C4-2B (cell line): Measurements from ENCODE around the gene CUL4B.

Source experiments
- H3K27ac ChIP-seq: fragments of 450-650 bp; 2 replicates; pipeline ENCODE4 v1.5.1; 2017
- ZFX ChIP-seq: fragments of 450-650 bp; IDR thresholded peaks from 2 replicates; pipeline ENCODE4 v1.6.1; 2017
- TF ChIP-seq, protein P1 (sequence below): fragments of 450-650 bp; conservative IDR thresholded peaks from 2 replicates; pipeline ENCODE4 v1.5.1; 2017; ENCODE audit warnings: mild to moderate bottlenecking

The CUL4B gene

DNA sequence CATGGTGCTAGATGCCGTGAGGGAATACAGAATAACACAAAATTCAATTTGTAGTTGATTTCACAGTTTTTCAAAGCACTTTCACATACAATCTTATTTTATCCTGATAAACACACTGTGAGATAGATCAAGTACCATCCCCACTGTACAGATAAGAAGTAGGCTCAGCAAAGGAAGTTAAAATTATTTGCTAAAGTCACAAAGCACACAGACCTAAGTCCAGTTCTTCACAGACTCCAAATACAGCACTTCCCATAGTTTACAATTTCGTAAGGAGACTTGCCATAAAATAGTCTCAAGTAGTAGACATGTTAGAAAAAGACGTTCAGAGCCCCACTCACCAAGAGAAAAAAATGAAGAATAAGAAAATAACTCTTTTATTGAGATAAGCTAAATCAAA, 7.8 kb upstream of the CUL4B start:
- no peak for TF ChIP-seq ZFX
- TF ChIP-seq, protein P1, sequence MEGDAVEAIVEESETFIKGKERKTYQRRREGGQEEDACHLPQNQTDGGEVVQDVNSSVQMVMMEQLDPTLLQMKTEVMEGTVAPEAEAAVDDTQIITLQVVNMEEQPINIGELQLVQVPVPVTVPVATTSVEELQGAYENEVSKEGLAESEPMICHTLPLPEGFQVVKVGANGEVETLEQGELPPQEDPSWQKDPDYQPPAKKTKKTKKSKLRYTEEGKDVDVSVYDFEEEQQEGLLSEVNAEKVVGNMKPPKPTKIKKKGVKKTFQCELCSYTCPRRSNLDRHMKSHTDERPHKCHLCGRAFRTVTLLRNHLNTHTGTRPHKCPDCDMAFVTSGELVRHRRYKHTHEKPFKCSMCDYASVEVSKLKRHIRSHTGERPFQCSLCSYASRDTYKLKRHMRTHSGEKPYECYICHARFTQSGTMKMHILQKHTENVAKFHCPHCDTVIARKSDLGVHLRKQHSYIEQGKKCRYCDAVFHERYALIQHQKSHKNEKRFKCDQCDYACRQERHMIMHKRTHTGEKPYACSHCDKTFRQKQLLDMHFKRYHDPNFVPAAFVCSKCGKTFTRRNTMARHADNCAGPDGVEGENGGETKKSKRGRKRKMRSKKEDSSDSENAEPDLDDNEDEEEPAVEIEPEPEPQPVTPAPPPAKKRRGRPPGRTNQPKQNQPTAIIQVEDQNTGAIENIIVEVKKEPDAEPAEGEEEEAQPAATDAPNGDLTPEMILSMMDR, result no peak
- H3K27ac ChIP-seq, result no peak overlapping the region

DNA sequence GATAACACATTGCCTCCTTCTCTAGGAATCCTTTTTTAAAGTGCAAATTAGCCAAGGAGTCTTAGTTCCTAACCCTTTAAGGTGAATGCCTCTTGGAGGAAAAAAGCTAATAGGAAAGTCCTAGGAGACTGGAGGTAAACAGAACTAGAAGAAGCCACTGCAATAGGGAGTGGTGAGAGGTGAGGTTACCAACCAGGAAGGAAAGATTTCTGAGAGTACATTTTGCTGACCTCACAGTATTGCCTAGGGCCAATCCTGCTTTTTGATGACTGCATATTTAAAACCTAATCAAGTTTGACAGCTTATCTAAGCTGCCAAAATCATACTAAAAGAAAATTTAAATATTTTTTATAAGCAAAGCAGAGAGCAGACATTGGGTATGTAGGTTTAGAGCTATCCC, 7.3 kb upstream of the CUL4B start:
- TF ChIP-seq, protein P1, result no peak
- no peak for TF ChIP-seq ZFX
- no peak overlapping the region for H3K27ac ChIP-seq

DNA sequence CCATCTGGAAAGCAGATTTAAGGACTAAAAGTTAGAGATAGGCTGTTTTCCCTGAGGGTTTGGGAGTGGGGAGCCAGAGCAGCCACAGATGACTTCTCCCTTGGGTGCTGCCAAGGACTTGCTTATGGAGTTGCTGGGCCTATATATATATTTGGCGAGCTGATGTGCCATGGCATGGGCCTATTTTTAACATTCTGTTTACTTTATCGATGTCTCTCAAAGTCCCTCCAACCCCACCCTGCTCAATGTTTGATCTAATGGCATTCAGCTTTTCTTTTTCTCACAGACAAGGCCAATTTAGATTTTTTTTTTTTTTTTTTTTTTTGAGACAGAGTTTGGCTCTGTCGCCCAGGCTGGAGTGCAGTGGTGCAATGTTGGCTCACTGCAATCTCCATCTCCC, 6.1 kb upstream of the CUL4B start:
- no peak overlapping the region for H3K27ac ChIP-seq
- TF ChIP-seq ZFX, result no peak
- TF ChIP-seq, protein P1, result no peak

DNA sequence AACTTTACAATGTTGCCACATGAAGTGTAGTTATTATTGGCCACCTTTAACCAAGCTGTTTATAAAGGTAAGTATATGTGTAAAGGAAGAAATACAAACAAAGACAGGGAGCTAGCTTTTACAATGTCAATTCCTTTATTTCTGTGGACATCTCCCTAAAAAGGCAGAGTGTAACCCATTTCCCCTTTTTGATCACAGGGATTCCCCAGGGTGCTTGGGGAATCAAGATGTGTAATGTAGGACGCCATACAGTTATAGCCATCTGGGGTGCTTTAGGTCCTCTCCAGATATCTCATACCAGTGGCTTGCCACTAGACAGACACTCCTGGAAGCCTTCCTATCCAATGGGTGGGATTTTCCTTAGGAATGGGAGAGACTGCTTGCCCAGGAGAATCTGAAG, 4.2 kb upstream of the CUL4B start:
- TF ChIP-seq, protein P1, result no peak
- no peak for TF ChIP-seq ZFX
- H3K27ac ChIP-seq, result no peak overlapping the region

DNA sequence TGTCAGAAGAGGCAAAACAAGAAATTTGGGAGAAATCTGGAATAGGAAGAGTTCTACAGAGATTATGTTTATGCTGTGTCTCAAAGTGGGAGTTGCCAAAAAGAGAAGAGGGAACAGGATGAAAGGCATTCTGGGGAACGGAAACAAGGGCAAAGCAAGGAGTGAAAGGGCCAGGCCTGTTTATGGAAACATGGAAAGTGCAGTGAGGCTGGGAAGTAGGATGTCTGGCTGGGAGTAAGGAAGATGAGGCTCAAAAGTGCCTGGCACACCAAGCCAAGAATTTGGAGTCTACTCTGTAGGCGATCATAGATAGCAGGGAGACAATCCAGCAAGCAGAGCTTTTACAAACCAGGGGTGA, 1.8 kb upstream of the CUL4B start:
- TF ChIP-seq, protein P1, result no peak
- TF ChIP-seq ZFX, result no peak
- no peak overlapping the region for H3K27ac ChIP-seq

DNA sequence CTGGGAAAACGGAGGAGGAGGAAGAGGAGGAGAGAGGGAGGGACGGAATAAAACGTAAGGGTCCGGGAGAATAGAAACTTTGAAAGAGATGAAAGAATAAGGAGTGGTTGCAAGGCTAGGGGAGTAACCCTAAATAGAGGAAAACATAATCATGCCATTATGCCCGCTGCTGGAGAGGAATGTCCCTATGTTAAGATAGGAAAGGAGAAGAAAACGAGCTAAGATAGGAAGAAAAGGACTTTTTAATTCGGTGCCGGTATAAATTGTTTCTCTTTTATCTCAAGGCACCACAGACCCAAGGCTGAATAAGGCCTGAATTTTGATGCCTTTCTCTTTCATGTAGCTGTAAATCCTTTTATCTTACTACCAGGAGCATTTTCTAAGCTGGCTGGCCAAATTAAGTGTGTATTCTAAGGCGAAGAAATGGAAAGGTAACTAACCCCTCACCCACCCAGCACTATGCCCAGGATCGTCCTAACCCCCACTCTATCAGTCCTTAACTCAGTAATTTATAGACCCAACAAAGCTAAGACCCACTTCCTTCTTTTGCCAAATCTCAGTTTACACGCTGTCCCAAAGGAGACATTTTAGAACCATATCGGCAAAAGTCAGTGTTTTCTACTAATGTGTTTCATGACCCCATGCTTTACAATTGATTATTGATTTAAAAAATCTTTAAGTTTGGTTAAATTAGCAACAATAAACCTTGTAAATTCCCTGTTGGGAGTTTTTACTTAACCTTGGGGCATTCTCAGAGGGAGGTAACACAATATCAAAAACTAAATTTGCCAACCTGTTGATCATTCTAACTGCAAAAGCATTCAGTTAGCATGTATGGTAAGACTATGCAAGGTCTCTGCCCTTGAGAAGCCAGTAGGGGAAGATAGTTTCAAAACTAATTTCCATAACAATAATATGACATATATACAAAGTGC, 1.1 kb upstream of the CUL4B start:
- TF ChIP-seq, protein P1, result no peak
- no peak for TF ChIP-seq ZFX
- H3K27ac ChIP-seq, result peak overlapping the region; percentile 97

DNA sequence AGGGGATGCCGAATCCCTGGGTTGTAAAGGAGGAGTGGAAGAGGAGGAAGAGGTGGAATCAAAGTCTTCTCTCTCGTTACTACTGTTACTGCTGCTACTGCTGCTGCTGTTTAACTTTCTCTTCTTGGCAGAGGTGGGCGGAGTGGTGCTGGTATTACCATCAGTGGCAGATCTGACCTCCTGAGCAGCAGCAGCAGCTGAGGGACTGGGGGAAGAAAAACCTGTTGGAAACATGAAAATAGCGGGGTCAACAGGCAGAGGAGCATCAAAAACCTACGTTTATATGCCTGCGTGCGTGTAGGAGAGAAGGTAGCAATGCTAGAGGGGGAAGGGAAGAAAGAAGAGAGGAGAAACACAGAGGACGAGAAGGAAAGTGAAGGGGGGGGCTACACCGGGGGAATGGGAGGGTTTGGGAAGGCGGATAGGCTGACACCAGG, 339 bp downstream of the CUL4B start:
- H3K27ac ChIP-seq, result peak overlapping the region; percentile 97
- TF ChIP-seq, protein P1, result no peak
